ENCODE results near the gene IER3IP1. TPM values are rescaled to one million over a fixed set of nuclear protein-coding genes. Genes with fewer than 3 reads are reported as not detected.

Gene IER3IP1
- total RNA-seq, 1 experiment from 2014 or later: 7.6 TPM

- no peaks in the 10 kb centered on the region; the same call in 1 of the 2 replicates for H3K27me3 ChIP-seq (ENCODE audit: insufficient read depth, low read length)
- no peak overlapping the region for H2BK20ac ChIP-seq (ENCODE audit: low read depth, low read length, poor library complexity, severe bottlenecking)
- no peaks in the 10 kb centered on the region for H3K23me2 ChIP-seq (ENCODE audit: insufficient read length, low read depth, low read length, poor library complexity, severe bottlenecking)
- no peak overlapping the region for H3K23ac ChIP-seq (ENCODE audit: insufficient read length, low read depth, low read length)
- no peak for DNase-seq
- Mint-ChIP-seq H3K4me1 (peaks cover 47 to 53% of the 10 kb centered on the region in 2 experiments), H3K27ac (peak overlapping the region in 2 of 3 experiments; percentile 81 to 92; a peak in 3 of 7 replicates), H3K4me3 (no peak overlapping the region), H3K9me3 (no peaks in the 10 kb centered on the region), H3K27me3 (ENCODE audit: low read depth) (no peaks in the 10 kb centered on the region), H3K36me3 (ENCODE audit: insufficient read depth in 1 of 3, low read depth in 3 of 3) (peaks cover 16 to 58% (median 40%) of the 10 kb centered on the region in 3 experiments)
- H2BK12ac ChIP-seq (ENCODE audit: insufficient read length, low read depth, low read length): no peak overlapping the region
- no peak overlapping the region for H3K4me2 ChIP-seq (ENCODE audit: insufficient read depth, insufficient read length, low read length)
- no peak overlapping the region for H3K4ac ChIP-seq (ENCODE audit: low read depth, low read length)
- TF ChIP-seq CTCF (conservative IDR thresholded peaks at IDR 0.05): no peak
- no peak overlapping the region for H2AFZ ChIP-seq (ENCODE audit: low read length)
- no peak overlapping the region for H3K18ac ChIP-seq (ENCODE audit: insufficient read length, low read depth, low read length)
- no peak overlapping the region; the same call in 1 of the 2 replicates for H3K14ac ChIP-seq (ENCODE audit: insufficient read depth, low read length)
- no peak overlapping the region for H3K9ac ChIP-seq (ENCODE audit: extremely low read depth, insufficient read length, low read length)
- no peak overlapping the region for H4K91ac ChIP-seq (ENCODE audit: insufficient read length, low read depth, low read length)
- no peaks in the 10 kb centered on the region for H3K9me3 ChIP-seq (ENCODE audit: control insufficient read depth, low read depth, low read length)
- no peak overlapping the region for H4K8ac ChIP-seq (replicated peaks; ENCODE audit: insufficient read length, low read depth, low read length)
- H2AK5ac ChIP-seq (ENCODE audit: insufficient read length, low read length): no peak overlapping the region
- H3K4me1 ChIP-seq (ENCODE audit: insufficient read depth, low read length): no peaks in the 10 kb centered on the region; the same call in 1 of the 2 replicates
- H4K20me1 ChIP-seq (ENCODE audit: control insufficient read depth, insufficient read depth, insufficient read length): no peaks in the 10 kb centered on the region
- H3K56ac ChIP-seq (ENCODE audit: insufficient read length, low read depth, low read length): no peak overlapping the region
- H3K27ac ChIP-seq (ENCODE audit: insufficient read length, low read depth, low read length): no peak overlapping the region
- no peak overlapping the region for H2BK120ac ChIP-seq (ENCODE audit: low read depth, low read length, poor library complexity, severe bottlenecking)
- no peak overlapping the region for H4K5ac ChIP-seq (ENCODE audit: insufficient read length, low read depth, low read length)
- H3K79me1 ChIP-seq (ENCODE audit: insufficient read depth, low read depth, low read length, poor library complexity, severe bottlenecking): no peaks in the 10 kb centered on the region
- no CpG with 5 or more reads among the region's 2 CpGs for WGBS (ENCODE audit: extremely low coverage, insufficient read length, low lambda C conversion rate)
- no peaks in the 10 kb centered on the region for H3K79me2 ChIP-seq (ENCODE audit: insufficient read depth, low read length)
- H2BK15ac ChIP-seq (ENCODE audit: low read depth, low read length): no peak overlapping the region
- H3T11ph ChIP-seq (ENCODE audit: low read length): no peak overlapping the region
- H2BK5ac ChIP-seq (ENCODE audit: insufficient read length, low read length): no peak overlapping the region
These were observed 61.0 kb downstream of the IER3IP1 start for GRCh38 chr18:47115205-47115604.
